GM18861 (cell line): Measurements from ENCODE around the gene GLCCI1.
"Not testable (repeated sequence)": the region's sequence is repeated elsewhere in the genome, so short reads cannot be mapped to it uniquely, and the experiment has no call there.

Experiments used
- ATAC-seq: cut with Tn5 transposase; IDR thresholded peaks from one replicate; pipeline ENCODE4 v1.9.1; 2021; ENCODE audit not compliant: unreplicated experiment

Gene GLCCI1

GRCh38 chr7:8042796-8043535 lies 74.4 kb downstream of the GLCCI1 start:
- no peak for ATAC-seq

GRCh38 chr7:8044761-8045430 lies 76.3 kb downstream of the GLCCI1 start:
- ATAC-seq: no peak

GRCh38 chr7:8048067-8048466 lies 79.5 kb downstream of the GLCCI1 start:
- not testable (repeated sequence) for ATAC-seq

- ATAC-seq: no peak
Observed at GRCh38 chr7:8051373-8051772, 82.8 kb downstream of the GLCCI1 start.

GRCh38 chr7:8051998-8052397 lies 83.4 kb downstream of the GLCCI1 start:
- ATAC-seq: no peak

DNA sequence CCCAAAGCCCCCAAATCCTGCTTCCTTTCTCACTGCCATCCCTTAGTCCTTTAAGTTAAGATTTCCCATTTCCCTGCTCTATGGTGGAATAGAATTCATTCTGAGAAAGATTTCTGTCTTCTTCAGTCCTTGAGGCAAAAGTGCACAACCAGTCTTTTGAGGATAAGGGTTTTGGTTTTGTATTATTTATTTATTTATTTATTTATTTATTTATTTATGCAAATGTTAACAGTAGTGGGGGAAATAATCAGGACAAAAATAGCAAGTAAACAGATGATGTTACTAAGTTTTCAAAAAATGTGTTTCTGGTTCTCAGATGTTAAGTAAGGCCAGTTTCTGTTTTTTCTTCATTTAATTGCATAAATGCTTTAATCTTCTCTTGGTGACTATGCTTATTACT lies 84.2 kb downstream of the GLCCI1 start:
- ATAC-seq: no peak

- ATAC-seq: no peak
Observed at GRCh38 chr7:8056439-8056838, 87.8 kb downstream of the GLCCI1 start.

DNA sequence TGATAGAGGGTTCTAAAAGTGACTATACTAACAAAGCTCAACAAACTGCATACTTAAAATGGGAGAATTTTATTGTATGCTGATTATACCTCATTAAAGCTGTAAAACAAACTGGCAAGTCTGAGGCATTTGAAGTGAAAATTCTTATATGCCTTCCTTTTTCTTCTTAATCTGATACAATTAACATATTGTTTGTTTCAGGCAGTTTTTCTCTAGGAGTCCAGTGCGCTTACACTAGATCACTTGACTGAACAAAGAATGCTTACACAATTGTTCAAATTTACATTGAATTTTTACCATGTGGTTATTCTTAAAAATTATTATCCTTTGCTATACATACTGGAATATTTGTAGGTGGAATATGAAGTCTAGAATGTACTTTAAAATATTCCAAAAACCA lies 89.0 kb downstream of the GLCCI1 start:
- no peak for ATAC-seq

DNA sequence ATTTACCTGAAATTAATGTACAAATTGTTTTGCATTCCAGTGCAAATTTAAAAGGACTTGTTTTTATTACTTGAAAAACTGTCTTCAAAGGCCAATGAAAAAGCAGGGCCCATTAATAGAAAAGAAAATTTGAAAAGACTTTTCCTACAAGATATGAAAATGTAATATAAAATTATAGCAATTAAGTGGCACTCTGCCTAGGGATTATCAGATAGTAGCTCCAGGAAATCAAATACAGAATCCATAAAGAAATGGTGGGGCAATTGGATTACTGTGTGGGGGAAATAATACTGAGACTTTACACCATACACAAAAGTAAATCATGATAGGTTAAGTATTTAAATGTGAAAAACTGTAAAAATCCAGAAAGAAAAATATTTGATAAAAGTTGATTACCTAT lies 89.7 kb downstream of the GLCCI1 start:
- no peak for ATAC-seq

- ATAC-seq: no peak
Observed at GRCh38 chr7:8058852-8059251, 90.3 kb downstream of the GLCCI1 start.

GRCh38 chr7:8060241-8060640 lies 91.6 kb downstream of the GLCCI1 start:
- ATAC-seq: no peak

- not testable (repeated sequence) for ATAC-seq
Observed at GRCh38 chr7:8063300-8063699, 94.7 kb downstream of the GLCCI1 start.

GRCh38 chr7:8063706-8064297 lies 95.2 kb downstream of the GLCCI1 start:
- ATAC-seq: no peak

GRCh38 chr7:8064828-8065227 lies 96.2 kb downstream of the GLCCI1 start:
- ATAC-seq: no peak

- no peak for ATAC-seq
Observed at GRCh38 chr7:8065356-8065813, 96.8 kb downstream of the GLCCI1 start.

GRCh38 chr7:8068892-8069686 lies 100.5 kb downstream of the GLCCI1 start:
- ATAC-seq: no peak

- ATAC-seq: no peak
Observed at GRCh38 chr7:8070451-8071180, 102.0 kb downstream of the GLCCI1 start.

DNA sequence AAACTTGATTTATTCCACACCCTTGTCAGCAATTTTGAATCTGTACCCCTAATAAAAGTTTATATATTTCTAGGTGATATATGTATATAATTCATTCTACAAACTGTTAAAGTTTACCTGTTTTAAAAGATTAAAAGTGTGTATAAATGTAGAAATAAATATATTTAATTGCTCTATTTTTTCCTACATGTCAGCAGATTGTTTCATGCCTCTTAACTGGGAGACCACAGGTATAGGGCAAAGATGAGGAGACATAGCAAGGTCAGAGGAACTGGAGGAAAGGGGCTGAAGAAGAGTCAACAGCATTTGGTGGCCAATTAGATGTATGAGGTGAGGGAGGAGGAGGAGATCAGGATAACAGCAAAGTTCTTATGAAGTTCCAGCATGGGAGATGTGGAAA lies 109.8 kb downstream of the GLCCI1 start:
- no peak for ATAC-seq

DNA sequence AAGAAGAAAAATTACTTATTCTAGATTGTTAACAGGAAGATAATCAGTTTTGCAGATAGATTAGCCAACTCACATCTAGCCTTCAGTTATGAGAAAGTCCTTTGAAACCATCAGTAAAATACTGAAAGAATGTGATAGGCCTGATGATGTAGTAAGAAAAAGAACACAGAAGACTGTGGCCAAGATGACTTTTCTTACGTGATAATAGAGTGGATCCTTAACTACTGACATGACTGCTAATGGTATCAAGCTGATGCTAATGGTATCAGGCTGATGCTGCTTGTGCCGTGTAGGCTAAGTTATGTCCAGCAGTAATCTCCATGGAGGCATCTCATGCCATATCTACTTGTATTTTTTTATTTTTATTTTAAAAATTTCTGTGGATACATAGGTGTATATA lies 114.2 kb downstream of the GLCCI1 start:
- no peak for ATAC-seq

DNA sequence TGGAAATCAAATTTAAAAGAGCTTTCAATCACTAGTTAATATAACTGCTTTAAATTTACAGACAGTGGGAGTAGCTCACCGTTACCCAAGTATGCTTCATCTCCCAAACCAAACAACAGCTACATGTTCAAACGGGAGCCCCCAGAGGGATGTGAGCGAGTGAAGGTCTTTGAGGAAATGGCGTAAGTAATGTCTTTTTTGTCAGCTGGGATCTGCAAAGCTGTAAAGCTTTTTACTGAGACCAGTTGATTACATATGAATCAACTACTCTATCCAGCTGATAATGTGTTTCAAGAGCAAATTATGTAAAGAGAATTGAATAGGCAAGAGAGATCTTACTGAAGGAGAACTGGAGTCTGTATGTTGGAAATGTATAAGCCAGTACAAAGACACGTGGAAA lies 116.2 kb downstream of the GLCCI1 start:
- ATAC-seq: no peak

DNA sequence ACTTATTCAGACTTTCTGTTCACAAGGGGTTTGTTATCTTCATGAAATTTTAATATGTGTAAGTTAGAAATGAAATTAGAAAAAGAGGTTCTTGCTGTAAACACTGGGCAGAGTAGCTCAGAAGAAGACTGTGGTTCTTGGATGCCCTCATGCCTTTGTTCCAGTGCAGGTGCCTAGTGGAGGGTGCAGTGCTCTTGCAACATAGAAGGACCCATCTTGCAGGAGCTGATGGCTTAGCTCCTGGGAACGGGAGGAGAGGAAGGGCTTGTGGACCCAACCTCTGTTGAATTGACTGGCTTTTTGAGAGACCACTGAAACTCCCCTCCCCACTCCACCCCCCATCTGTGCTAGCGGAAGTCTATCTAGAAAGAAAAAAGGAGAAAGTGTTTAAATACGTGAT lies 116.8 kb downstream of the GLCCI1 start:
- no peak for ATAC-seq
